HEK293T (cell line): ENCODE results near the gene MRPL48.

Experiments used
- ARNT ChIP-seq: fragments of 450-650 bp; IDR thresholded peaks from 2 replicates; pipeline ENCODE4 v1.6.1; 2017; ENCODE audit warnings: mild to moderate bottlenecking
- BHLHE40 ChIP-seq: fragments of 450-650 bp; IDR thresholded peaks from 2 replicates; pipeline ENCODE4 v1.6.1; 2016; ENCODE audit warnings: mild to moderate bottlenecking, moderate library complexity, borderline replicate concordance
- ELF4 ChIP-seq: fragments of 450-650 bp; IDR thresholded peaks from 2 replicates; pipeline ENCODE4 v1.6.1; 2017; ENCODE audit warnings: antibody characterized with exemption
- FOXA1 ChIP-seq: fragments of 450-650 bp; IDR thresholded peaks from 2 replicates; pipeline ENCODE4 v1.6.1; 2016; ENCODE audit warnings: mild to moderate bottlenecking
- FOXK2 ChIP-seq: fragments of 450-650 bp; IDR thresholded peaks from 2 replicates; pipeline ENCODE4 v1.6.1; 2016; ENCODE audit warnings: mild to moderate bottlenecking
- FOXM1 ChIP-seq: fragments of 450-650 bp; IDR thresholded peaks from 2 replicates; pipeline ENCODE4 v1.6.1; 2017; ENCODE audit warnings: mild to moderate bottlenecking, borderline replicate concordance
- SUZ12 ChIP-seq: fragments of 450-650 bp; IDR thresholded peaks from 2 replicates; pipeline ENCODE4 v1.6.1; 2016; ENCODE audit warnings: mild to moderate bottlenecking
- TARDBP ChIP-seq: fragments of 450-650 bp; IDR thresholded peaks from 2 replicates; pipeline ENCODE4 v1.6.1; 2016

DNA sequence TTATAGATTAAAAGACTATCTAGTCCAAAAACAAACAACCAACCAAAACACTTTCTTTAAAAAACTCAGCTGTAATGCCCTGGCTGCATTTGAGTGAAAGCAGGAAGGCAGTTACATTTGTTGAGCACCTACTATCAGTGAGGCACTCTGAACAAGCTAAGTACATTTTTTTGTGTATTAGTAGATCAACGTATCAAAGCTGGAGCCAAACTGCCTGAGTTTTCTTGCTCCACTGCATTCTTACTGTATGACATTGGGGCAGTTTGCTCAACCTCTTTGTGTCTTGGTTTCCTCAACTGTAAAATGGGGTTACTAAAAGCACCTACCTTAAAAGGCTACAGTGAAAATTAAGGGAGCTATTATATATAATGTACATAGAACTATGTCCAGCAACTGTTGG is 67.0 kb downstream of the MRPL48 start:
- TF ChIP-seq SUZ12 = no peak
- no peak for TF ChIP-seq BHLHE40
- no peak for TF ChIP-seq ELF4
- TF ChIP-seq ARNT = no peak
- TF ChIP-seq TARDBP = no peak
- no peak for TF ChIP-seq FOXK2
- TF ChIP-seq FOXA1 = no peak
- no peak for TF ChIP-seq FOXM1
